Measurements from ENCODE around the gene ANXA1. TPM values are rescaled to one million over a fixed set of nuclear protein-coding genes. Genes with fewer than 3 reads are reported as not detected.

Gene ANXA1
- total RNA-seq, 2 experiments from 2014 or later = not detected

DNA sequence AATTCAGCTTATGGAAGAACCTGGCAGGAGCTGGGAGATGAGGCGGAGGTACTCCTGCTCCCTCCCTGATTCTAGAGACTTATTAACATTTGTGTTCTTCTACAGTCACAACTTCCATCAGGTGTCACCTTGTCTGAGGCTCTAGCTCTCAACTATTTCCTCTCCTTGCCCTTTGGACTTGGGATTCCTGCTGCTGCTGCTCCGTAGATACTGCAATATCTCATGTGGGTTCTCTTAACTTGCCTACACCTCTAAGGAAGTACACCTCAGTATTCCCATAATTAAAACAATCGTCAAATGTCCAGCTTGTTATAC lies 21.2 kb downstream of the ANXA1 start:
- TF ChIP-seq, protein P1, sequence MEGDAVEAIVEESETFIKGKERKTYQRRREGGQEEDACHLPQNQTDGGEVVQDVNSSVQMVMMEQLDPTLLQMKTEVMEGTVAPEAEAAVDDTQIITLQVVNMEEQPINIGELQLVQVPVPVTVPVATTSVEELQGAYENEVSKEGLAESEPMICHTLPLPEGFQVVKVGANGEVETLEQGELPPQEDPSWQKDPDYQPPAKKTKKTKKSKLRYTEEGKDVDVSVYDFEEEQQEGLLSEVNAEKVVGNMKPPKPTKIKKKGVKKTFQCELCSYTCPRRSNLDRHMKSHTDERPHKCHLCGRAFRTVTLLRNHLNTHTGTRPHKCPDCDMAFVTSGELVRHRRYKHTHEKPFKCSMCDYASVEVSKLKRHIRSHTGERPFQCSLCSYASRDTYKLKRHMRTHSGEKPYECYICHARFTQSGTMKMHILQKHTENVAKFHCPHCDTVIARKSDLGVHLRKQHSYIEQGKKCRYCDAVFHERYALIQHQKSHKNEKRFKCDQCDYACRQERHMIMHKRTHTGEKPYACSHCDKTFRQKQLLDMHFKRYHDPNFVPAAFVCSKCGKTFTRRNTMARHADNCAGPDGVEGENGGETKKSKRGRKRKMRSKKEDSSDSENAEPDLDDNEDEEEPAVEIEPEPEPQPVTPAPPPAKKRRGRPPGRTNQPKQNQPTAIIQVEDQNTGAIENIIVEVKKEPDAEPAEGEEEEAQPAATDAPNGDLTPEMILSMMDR (conservative IDR thresholded peaks at IDR 0.05; ENCODE audit: low read length) = no peak
- TF ChIP-seq EZH2phosphoT487 (IDR thresholded peaks at IDR 0.05; ENCODE audit: borderline replicate concordance, low read depth, low read length) = no peak
- DNase-seq (ENCODE audit: low spot score) = no peak
- Histone ChIP-seq H3K36me3 (ENCODE audit: insufficient read depth, low read length) (no peaks in the 10 kb centered on the region), H3K79me2 (ENCODE audit: insufficient read depth, low read depth, low read length) (no peaks in the 10 kb centered on the region), H3K4me1 (ENCODE audit: insufficient read depth, low read length, poor library complexity, severe bottlenecking) (no peaks in the 10 kb centered on the region), H3K4me3 (ENCODE audit: low read depth, low read length, poor library complexity, severe bottlenecking) (no peak overlapping the region), H3K9me3 (ENCODE audit: low read length) (no peaks in the 10 kb centered on the region), H4K20me1 (ENCODE audit: insufficient read depth, low read length) (no peaks in the 10 kb centered on the region), H3K4me2 (ENCODE audit: low read length) (no peak overlapping the region), H3K9me2 (ENCODE audit: insufficient read depth, low read length) (no peaks in the 10 kb centered on the region), H2AFZ (ENCODE audit: low read length) (no peak overlapping the region), H3K27ac (ENCODE audit: low read depth, low read length, poor library complexity, severe bottlenecking) (no peak overlapping the region)
- ChIA-PET CTCF (ENCODE audit: unreplicated experiment) (no interaction called here), POLR2A (no interaction called here)
- intact Hi-C loops (cut with micrococcal nuclease; ENCODE audit: unreplicated experiment) = no loop called here
- BruUV-seq (replicated peaks) = no TSS peak

DNA sequence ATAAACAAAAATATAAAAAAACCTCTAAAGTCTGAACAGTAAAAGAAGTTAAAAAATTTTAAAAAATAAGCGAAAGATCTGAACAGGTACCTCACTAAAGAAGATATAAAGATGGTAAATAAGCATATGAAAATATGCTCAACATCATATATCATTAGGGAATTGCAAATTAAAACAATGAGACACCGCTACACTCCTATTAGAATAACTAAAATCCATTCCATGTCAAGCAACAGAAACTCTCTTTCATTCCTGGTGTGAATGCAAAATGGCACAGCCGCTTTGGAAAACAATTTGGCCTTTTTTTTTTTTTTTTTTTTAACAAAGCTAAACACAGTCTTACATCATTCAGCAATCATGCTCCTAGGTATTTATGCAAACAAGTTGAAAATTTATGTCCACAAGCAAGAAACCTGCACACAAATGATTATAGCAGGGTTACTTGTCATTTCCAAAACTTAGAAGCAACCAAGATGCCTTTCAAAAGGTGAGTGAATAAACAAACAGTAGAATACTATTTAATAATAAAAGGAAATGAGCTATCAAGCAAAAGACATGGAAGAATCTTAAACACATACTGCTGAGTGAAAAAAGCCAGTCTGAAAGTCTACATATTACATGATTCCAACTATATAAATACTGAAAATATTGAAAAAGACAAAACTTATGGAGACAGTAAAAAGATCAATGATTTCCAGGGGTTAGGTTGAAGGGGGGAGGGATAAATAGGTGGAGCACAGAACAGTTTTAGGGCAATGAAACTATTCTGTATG lies 22.1 kb downstream of the ANXA1 start:
- H3K9me3 ChIP-seq (ENCODE audit: low read length) = no peaks in the 10 kb centered on the region
- no peaks in the 10 kb centered on the region for H3K36me3 ChIP-seq (ENCODE audit: insufficient read depth, low read length)
- no peak overlapping the region for H3K4me2 ChIP-seq (ENCODE audit: low read length)
- H2AFZ ChIP-seq (ENCODE audit: low read length) = no peak overlapping the region
- H3K4me3 ChIP-seq (ENCODE audit: low read depth, low read length, poor library complexity, severe bottlenecking) = no peak overlapping the region
- no TSS peak for BruUV-seq (replicated peaks)
- intact Hi-C loops (cut with micrococcal nuclease; ENCODE audit: unreplicated experiment) = no loop called here
- TF ChIP-seq, protein P1 (conservative IDR thresholded peaks at IDR 0.05; ENCODE audit: low read length) = no peak
- TF ChIP-seq EZH2phosphoT487 (IDR thresholded peaks at IDR 0.05; ENCODE audit: borderline replicate concordance, low read depth, low read length) = no peak
- H4K20me1 ChIP-seq (ENCODE audit: insufficient read depth, low read length) = no peaks in the 10 kb centered on the region
- CTCF ChIA-PET (ENCODE audit: unreplicated experiment) = no interaction called here
- no peaks in the 10 kb centered on the region for H3K79me2 ChIP-seq (ENCODE audit: insufficient read depth, low read depth, low read length)
- H3K9me2 ChIP-seq (ENCODE audit: insufficient read depth, low read length) = no peaks in the 10 kb centered on the region
- no peaks in the 10 kb centered on the region for H3K4me1 ChIP-seq (ENCODE audit: insufficient read depth, low read length, poor library complexity, severe bottlenecking)
- POLR2A ChIA-PET = interaction anchor here (0.6 to 0.7 kb wide), 2 partner anchors 31 to 63 kb away, joined by 3 read pairs; no protein-coding TSS in a partner anchor
- no peak overlapping the region for H3K27ac ChIP-seq (ENCODE audit: low read depth, low read length, poor library complexity, severe bottlenecking)
- no peak for DNase-seq (ENCODE audit: low spot score)

DNA sequence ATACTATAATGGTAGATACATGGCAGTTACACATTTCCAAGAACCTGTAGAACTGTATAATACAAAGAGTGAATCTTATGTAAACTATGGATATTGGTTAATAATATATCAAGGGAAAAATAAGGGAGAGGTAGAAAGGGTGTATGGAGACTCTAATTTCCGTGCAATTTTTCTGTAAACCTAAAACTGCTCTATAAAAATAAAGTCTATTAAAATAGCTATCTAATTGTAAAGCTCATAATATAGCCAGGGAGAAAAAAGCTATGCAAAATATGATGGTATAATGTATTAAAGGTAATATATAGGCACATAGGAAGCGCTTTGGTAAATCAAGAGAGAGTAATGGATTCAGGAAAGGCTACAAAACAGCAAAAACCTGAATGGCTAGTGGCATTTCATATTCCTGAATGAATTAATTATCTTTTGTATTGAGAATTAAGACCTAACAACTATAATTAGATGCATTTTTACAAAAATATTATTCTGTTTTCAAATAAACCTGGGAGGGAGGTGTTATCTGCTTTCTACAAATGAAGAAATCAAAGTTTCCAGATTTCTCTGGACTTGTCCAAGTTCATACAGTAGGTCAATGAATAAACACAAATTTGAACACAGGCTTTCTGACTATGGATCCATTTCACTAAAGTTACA lies 22.8 kb downstream of the ANXA1 start:
- no peaks in the 10 kb centered on the region for H4K20me1 ChIP-seq (ENCODE audit: insufficient read depth, low read length)
- no TSS peak for BruUV-seq (replicated peaks)
- H3K36me3 ChIP-seq (ENCODE audit: insufficient read depth, low read length) = no peaks in the 10 kb centered on the region
- ChIA-PET POLR2A (no interaction called here), CTCF (ENCODE audit: unreplicated experiment) (no interaction called here)
- intact Hi-C loops (cut with micrococcal nuclease; ENCODE audit: unreplicated experiment) = no loop called here
- no peak overlapping the region for H2AFZ ChIP-seq (ENCODE audit: low read length)
- H3K27ac ChIP-seq (ENCODE audit: low read depth, low read length, poor library complexity, severe bottlenecking) = no peak overlapping the region
- H3K9me3 ChIP-seq (ENCODE audit: low read length) = no peaks in the 10 kb centered on the region
- no peaks in the 10 kb centered on the region for H3K4me1 ChIP-seq (ENCODE audit: insufficient read depth, low read length, poor library complexity, severe bottlenecking)
- H3K4me3 ChIP-seq (ENCODE audit: low read depth, low read length, poor library complexity, severe bottlenecking) = no peak overlapping the region
- H3K4me2 ChIP-seq (ENCODE audit: low read length) = no peak overlapping the region
- no peak for DNase-seq (ENCODE audit: low spot score)
- TF ChIP-seq, protein P1 (conservative IDR thresholded peaks at IDR 0.05; ENCODE audit: low read length) = no peak
- TF ChIP-seq EZH2phosphoT487 (IDR thresholded peaks at IDR 0.05; ENCODE audit: borderline replicate concordance, low read depth, low read length) = no peak
- no peaks in the 10 kb centered on the region for H3K79me2 ChIP-seq (ENCODE audit: insufficient read depth, low read depth, low read length)
- H3K9me2 ChIP-seq (ENCODE audit: insufficient read depth, low read length) = no peaks in the 10 kb centered on the region
